Activated T-helper 1 cell treated with anti-CD3 and anti-CD28 coated beads, Interleukin-2, amount 50 U/mL, for 16 hours (primary cell): Measurements from ENCODE around the gene FETUB.
"Not testable (repeated sequence)": the region's sequence is repeated elsewhere in the genome, so short reads cannot be mapped to it uniquely, and the experiment has no call there.

ENCODE experiments used
- DNase-seq, 2 donors: peaks; one replicate each; pipeline ENCODE4 v3.0.0-alpha.2; 2020; ENCODE audit warnings: low read depth in 1 of 2, low spot score in 1 of 2

FETUB gene

DNA sequence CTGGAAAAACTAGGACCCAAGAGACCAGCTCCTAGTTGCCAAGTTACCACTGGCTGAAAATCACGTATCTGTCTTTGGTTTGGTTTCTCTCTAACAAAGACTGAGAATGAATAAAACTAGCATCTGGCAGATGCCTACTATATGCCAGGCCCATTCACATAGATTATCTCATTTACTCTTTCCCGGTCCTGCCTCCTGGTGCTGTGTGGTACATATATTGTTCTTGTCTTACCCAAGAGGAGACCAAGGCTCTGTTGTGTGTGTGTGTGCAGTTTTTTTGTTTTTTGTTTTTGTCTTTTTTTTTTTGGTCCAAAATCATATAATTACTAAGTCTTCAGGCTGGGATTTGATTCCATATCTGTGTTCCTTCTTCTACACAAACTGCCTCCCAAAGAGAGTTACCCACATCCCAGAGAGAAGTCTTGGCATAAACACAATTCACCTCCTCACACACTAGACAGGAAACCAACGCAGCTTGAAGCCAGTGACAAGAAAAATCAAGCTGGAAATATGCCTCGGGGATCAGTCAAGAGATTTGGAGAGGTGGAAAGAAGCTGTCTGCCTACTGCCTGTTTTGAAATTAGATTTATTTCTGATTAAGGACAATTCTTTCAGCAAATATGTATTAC, 26.4 kb upstream of the FETUB start:
- no peak for DNase-seq

DNA sequence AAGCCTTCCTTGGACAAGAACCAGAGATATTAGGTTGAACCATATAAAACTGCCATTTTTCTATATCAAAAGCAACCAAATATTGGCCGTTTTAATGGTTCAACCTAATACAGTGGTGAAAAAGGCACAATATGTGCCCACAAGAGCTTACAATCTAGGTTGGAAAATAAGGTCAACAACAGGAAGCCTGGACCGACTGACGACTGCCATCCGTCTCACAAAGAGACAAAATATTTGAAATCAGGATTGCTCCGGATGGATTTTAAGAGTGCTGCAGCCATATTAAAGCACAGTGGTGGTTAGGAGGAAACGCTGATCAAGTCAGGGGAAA, 26.0 kb upstream of the FETUB start:
- no peak for DNase-seq

DNA sequence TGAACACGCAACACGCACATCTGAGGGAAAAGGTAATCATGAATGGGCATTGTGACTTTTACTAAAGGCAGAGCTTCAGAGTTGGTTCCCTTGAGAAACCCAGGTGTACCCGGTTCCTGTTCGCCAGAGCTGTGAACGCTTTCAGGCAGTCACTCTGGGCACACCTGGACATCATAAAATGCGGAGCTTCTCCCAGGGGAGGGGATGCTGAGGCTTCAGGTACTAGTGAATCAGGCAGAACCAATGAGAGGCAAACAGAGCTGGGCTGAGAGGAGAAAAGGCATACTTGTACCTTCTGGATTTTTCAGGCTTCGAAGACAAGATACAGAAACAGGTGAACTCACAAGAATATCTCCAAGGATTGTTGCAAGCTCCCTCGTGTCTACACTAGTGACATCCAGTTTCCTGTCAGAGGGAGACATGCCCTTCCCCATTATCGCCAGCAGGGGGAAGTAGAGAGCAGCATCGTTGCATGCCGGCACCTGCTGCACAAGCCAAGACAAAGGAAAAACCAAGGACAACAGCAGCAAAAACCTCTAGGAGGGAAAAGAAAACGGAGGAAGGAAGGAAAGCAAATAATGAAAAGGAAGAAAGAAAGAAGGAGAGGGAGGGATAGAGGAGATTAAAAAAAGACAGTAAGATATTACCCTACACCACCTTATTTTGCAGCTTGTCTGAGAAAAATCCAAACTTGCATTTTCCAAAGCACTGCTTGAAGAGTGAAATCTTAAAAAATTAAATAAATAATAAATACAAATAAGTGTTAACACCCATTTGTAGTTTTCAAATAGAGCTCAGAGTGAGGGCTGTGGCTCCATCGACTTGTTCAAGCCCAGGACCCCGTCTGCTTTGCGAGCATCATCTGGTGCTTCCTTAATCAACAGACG, 25.4 kb upstream of the FETUB start:
- peak; percentile 51 to 58 for DNase-seq

DNA sequence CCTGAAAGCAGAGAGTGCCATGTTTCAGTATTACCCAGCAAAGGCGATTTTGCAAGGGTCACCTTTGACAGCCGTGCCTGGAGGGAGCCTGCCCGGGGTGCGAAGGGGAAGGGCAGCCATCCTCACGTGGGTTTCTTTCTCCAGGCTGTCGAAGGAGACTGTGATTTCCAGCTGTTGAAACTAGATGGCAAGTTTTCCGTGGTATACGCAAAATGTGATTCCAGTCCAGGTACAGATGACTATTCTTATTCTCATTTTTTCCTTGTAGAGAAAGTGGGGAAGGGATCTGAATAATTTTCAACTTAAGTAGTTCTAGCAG, 23.9 kb upstream of the FETUB start:
- DNase-seq: no peak

DNA sequence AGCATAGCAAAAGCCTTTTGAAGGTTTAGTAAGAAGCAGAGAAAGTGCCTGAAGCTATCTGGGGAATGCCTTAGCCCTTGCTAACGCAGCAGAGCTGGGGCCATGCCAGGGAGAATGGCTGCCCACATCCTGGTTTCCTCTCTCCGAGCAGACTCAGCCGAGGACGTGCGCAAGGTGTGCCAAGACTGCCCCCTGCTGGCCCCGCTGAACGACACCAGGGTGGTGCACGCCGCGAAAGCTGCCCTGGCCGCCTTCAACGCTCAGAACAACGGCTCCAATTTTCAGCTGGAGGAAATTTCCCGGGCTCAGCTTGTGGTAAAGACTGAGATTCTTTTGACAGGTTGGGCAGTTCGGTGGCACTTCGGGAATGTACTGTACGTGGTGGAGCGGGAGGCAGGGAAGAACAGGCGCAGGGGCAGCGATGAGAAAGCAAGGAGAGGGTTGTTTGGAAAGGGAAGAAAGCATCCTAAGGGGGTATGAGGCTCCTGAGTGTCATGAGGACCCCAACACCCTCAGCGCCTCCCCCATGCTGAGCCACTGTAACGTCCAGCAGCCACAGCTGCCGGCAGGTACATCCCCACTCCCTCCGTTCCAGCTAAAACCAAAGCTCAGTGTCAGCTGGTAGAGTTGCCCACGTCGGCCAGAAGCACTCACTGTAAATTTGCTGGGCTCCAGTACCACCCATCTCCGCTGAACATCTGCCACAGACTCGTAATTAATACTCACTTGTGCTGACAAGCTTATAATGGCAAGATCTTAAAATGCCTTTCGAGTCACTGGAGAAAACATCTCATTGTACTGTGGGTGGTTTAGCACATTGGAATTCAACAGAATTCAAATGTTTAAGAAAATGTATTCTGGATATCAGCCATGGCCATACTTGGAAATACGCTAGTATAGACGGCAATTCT, 22.9 kb upstream of the FETUB start:
- DNase-seq: peak; percentile 72 to 73

DNA sequence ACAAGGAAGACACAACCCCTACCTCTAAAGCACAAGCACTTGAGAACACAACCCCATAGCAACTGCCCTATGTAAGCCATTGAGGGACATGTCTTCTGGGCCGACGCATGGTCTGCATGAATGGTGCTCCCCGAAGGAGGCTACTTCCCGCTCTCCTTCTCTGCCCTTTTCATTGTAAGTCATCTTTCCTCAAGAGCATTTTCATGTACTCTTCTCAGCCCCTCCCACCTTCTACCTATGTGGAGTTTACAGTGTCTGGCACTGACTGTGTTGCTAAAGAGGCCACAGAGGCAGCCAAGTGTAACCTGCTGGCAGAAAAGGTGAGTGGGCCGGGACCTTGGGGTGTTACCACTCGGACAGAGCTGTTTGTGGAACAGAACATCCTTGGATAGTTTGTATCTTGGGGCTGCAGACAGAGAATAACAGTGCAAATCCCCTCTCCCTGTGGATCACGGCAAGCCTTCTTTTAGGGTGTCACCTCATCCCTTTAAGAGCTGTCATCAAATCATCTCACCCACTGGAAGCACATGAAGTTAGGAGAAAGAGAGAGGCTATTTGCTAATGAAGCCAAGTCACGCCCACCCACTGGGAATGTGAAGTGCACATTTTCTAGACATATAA, 21.8 kb upstream of the FETUB start:
- no peak for DNase-seq

DNA sequence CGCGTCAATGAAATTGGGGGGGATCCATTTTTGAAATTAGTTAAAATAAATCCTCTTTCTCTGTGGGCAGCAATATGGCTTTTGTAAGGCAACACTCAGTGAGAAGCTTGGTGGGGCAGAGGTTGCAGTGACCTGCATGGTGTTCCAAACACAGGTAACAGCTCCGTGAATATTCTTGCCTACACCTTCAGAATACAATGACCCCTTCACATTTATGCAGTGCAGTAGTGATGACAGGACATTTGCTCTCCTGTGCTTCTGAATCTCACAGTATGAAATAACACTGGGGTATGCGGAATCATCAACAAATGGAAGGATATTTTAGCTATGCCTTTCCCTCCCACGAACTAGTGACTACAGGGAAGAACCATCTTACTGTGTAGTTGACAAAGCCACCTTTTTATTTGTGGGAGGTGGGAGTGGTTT, 20.4 kb upstream of the FETUB start:
- DNase-seq: no peak

DNA sequence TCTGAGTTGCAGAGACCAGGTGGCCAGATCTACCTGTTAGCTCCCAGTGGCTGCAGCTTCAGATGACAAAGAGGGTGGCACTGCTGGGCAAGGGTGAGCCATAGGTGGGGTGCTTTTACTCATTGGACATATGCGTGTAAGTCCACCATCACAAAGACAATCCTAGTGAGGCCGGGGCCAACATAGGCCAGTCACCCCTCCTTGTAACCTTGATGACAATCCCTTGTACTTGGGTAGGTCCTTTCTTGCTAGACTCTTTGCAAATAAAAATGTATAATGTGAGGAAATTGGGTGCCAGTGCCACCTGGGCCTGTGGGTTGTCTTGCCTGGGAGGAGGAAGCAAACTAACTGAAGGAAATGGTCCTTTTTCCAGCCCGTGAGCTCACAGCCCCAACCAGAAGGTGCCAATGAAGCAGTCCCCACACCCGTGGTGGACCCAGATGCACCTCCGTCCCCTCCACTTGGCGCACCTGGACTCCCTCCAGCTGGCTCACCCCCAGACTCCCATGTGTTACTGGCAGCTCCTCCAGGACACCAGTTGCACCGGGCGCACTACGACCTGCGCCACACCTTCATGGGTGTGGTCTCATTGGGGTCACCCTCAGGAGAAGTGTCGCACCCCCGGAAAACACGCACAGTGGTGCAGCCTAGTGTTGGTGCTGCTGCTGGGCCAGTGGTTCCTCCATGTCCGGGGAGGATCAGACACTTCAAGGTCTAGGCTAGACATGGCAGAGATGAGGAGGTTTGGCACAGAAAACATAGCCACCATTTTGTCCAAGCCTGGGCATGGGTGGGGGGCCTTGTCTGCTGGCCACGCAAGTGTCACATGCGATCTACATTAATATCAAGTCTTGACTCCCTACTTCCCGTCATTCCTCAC, 19.7 kb upstream of the FETUB start:
- DNase-seq: no peak

DNA sequence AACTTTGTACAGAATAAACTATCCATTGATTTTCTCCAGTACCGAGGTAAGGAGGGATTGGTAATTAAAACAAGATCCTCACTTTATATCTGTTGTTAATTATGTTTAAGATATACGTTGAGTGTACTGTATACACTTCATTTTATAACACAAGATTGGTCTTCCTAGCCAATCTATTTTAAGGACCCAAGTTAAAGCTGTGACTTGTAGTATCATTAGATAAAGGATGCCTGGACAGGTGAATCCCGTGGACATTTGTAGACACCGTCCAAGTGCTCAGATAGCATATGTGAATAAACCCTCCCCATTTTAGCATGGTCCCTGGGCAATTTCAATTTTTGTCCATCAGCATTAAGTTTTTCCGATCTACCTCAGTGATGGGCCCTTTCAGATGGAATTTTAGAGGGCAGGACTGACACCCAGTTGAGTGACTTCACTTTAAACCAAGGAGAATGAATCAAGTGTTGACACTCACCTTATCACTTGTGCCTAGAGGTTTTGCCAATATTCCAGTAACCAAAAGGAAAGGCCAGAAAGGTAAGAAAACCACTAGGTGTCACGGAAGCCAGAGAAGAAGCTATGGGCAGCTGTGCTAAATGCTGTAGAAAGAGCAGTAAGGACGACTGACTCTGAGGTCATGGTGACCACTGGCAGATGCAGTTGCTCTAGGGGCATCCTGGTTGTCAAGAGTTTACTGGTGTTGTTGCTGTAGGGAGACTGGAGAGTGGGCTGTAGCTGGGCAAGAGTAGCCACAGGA, 18.1 kb upstream of the FETUB start:
- no peak for DNase-seq

DNA sequence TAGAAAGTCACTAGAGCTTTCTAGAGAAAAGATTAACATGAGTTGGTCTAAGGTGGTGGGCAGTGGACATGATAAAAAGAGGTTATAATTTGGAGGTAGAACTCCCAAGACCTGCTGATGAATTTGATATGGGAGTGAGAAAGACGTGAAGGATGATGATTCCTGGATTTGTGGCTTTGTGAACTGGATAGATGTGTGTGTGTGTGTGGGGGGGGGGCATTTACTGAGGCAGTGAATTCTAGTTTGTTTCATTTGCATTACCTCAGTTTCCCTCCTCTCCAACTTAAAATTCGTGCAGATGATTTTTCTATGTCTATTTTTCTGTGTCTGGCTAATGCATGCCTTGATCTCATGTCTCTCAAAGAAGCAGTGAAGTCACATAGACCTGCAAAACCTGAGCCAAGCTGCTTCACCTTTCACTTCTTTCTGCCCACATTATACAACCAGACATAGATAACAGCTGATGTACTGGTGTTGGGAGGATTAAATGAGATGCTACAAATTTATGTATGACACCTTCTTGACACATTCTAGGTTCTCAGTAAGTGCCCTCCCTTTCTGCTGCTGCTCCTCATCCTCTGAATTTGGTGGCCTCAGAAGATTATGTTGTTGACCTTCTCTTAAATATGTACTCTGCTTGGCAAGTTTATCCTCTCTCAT, 17.4 kb upstream of the FETUB start:
- DNase-seq: no peak

DNA sequence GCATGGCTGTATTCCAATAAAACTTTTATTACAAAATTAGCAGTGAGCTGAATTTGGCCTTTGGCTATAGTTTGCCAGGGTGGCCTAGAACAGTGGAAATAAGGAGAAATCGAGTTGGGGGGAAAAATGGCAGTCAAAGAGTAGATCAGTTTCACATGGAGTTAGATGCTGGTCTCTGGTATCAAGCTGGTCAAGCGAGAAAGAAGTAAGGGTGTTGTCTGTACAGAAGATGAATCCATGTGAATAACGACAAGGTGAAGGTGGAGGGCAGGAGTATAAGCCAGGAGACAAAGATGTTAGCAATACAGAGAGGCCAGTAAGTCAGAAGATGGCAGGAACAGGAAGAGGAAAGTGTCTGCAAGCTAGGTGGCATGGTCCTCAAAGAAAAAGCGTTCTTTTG, 15.6 kb upstream of the FETUB start:
- no peak for DNase-seq

DNA sequence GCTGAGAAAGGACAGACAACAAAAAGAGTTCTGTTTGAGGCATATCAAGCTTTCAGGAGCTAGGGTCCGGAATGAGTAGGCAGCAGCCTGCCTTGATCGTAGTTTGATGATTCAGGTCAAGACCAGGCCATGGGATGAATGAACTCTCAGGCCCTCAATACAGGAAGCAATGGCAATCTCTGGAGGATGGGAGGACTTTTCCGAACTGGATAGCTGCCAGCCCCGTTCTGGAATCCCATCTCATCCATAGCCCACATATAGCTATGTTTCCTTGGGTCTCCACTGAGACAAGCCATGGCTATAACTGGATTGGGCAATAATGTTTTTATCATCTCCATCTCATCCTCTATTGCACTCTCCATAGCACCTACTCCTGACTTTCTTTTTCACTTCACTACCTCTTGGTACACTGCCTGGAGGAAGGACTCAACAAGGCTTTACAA, 14.6 kb upstream of the FETUB start:
- no peak for DNase-seq

DNA sequence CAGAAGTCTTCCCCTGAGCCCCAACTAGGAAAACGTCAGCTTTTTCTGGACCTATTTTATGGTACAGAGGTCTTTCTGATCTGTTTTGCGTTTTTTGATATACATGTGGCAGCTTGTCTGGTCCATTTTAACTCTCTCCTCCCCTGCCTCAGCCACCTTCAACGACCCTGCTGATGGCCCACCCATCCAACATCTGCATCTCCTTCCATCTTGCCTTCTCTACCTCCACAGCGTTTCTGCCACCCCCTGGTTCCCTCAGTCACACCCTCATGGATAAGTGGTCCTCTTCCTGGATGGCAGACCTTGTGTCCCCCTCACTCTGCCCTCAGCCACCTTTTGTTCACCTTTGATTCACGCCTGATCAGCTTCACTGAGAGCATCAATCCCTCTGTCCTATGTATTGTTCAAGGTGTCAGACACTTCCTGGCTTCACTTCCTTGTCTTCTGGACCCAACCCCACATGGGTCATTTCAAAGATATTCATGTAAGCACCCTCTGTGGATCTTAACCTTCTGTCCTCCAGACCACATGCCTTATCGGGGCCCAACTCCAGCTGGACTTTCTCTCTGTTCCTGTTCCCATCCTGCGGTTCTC, 13.8 kb upstream of the FETUB start:
- DNase-seq: no peak

DNA sequence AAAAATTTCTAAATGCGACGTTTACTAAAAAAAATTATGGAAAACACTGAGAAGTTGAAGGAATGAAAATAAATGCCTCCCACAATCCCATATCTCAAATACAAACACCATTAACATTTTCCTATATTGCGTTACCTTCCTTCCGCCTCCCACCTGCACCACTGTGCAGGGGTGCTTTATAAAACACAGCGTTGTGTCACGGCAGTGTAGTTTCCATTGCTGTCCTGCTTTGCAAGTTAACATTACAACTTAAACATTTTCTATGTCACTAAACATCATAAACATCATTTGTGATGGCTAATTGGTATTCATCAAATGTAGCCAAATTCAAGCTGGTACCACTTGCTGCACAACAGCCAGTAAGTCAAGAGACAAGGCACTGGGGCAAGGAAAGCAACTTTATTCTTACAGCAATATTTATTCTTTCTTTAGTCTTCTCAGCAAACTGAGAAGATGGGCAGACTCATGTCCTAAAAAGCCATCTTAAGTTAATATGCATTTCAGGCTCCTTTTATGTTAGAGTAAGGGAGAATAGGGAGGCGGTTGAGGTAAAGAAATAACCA, 12.3 kb upstream of the FETUB start:
- no peak for DNase-seq

DNA sequence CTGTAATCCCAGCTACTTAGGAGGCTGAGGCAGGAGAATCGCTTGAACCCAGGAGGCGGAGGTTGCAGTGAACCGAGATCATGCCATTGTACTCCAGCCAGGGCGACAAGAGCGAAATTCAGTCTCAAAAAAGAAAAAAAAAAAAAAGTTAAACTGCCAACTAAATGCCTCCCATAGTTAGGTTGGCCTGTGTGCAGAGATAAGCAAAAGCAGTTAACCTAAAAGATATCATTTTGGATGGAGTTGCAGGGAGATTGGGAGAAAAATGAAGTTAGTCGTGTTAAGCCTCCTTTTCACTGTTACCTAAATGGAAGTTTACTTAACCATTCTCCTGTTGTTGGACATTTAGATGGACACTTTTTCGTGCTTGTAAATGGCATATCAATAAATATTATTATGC, 11.4 kb upstream of the FETUB start:
- no peak for DNase-seq

DNA sequence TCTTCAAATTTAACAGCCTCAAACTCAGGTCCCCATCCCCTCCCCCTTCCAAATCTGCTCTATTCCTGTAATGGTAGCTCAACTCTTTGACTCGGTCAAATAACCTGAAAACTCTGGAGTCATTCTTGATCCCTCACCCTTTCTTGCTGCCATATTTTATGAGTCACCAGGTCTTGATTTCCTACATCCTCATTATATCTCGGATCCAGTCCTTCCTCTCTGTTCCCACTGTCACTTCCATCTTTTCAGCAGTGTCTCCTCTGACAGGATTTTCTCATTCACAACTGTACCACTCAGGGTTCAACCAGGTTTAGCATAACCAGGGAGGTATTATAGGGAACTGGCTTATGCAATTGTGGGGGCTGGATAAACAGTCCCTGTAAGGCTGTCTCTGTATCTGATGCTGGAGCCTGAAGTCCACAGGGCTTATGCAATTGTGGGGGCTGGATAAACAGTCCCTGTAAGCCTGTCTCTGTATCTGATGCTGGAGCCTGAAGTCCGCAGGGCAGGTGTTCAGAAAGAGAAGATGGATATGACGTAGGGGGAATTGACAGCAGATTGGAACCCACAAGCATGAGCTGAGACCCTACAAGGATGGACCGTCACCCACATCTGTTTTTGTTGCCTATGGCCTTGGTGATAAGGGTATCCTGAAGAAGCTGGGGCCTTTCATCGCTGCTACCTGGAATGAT, 9.1 kb upstream of the FETUB start:
- no peak for DNase-seq

DNA sequence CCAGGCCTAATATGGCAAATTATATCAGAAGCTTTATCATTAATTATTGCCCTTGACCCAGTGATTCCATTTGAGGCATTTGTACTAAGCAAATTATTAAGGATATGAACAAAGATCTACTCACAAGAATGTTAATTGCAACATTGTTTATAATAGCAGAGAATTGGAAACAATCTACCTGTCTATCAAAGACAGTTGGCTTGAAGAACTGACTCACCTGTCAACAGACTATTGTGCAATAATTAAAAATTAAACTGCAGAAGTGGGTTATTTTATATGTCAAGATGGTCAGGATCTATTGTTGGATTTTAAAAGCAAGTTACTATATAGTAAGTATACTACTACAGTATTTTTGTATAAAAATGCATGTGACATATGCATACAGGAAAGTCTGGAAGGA, 6.7 kb upstream of the FETUB start:
- no peak for DNase-seq

DNA sequence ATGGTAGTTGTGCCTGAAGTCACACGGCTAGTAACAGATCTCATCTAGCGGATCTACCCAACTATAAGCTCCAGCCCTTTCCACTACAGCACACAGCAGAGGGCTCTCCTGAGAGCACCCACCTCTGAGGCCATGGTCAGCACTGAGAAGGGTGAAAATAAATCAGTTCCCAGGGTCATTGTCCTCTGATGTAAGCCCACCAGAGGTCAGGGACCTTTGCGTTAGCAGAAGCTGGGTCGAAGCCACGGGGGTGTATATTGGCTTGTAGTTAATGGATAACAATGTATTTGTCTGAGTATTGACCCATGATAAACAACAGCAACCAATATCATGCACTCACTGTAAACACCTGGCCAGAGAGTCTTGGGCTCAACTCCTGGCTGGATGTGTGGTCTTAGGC, 6.0 kb upstream of the FETUB start:
- DNase-seq: not testable (repeated sequence)
